ENCODE measurements around the gene SLC43A3. TPM values are rescaled to one million over a fixed set of nuclear protein-coding genes. Genes with fewer than 3 reads are reported as not detected.

Gene SLC43A3
- total RNA-seq, 2 donors from 2014 or later: 23.1 to 30.0 TPM

DNA sequence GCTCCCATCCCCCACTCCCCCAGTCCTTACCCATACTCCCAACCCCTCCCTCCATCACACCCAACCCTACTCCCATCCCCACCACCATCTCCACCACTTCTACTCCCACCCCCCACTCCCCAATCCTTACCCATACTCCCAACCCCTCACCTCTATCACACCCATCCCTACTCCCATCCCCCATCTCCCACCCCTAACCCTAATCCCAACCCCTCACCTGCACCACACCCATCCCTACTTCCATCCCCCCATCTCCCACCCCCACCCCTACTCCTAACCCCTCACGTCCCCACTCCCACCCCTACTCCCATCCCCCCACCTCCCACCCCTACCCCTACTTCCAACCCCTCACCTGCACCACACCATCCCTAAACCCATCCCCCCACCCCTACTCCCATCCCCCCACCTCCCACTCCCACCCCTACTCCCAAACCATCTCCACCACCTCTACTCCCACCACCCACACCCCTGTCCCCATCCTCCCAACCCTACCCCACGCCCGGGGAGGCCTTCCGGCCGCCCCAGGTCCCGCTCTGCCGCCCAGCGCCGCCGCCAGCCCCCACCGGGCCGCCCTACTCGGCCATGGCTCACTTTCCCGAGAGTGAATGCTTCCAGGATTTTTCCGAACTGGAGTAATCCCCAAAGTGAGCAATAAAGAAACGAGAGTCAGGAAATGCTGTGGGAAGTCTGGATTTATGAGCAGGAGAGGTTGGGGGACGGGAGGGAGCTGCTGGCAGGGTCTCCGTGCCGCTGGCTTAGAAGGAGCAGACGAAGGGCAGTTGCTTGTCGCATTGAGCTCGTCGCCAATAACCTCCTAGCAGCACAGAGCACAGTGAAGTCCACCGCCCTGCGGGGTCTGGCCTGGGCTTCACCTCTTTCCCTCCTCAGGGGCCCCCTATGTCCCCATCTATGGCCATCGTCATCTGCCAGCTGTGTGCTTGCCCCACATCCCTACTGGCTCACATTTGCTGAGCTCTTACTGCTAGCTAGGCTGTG, 50.5 kb downstream of the SLC43A3 start:
- H3K36me3 ChIP-seq (replicated peaks in 1 of 2; ENCODE audit: insufficient read depth in 1 of 2, low read depth in 2 of 2): no peaks in the 10 kb centered on the region
- intact Hi-C loops (cut with DNase I): no loop called here
- WGBS, 2 donors: 45 to 55% methylated on average over 13 to 23 of the region's 26 CpGs
- no peaks in the 10 kb centered on the region for H3K4me1 ChIP-seq
- no peak for TF ChIP-seq CTCF (IDR thresholded peaks at IDR 0.05)
- no peak for TF ChIP-seq POLR2A (IDR thresholded peaks at IDR 0.05)
- no peak overlapping the region for H3K27ac ChIP-seq
- ATAC-seq (no peak), DNase-seq (no peak)
- no peak overlapping the region for H3K4me3 ChIP-seq
- no peaks in the 10 kb centered on the region for H3K27me3 ChIP-seq
- no peaks in the 10 kb centered on the region for H3K9me3 ChIP-seq

DNA sequence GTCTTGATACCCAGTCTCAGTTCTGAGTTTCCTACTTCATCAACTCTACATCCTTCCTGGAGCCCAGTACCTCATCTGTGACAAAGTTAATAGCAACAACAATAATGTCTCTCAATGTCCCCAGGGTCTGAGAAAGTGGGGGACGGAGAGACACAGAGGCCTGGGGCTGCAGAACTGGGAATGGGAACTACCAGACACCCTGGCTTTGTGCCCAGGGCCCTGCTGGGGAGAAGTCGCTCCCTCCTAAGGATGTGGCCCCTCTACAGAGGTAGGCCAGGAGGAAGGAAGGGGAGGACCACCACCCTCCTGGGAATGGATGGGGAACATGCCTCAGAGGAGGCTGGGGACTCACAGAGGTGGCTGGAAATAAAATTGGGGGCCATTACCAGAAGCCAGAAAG, 51.4 kb downstream of the SLC43A3 start:
- no peaks in the 10 kb centered on the region for H3K4me1 ChIP-seq
- no peak overlapping the region for H3K4me3 ChIP-seq
- H3K36me3 ChIP-seq (replicated peaks in 1 of 2; ENCODE audit: insufficient read depth in 1 of 2, low read depth in 2 of 2): no peaks in the 10 kb centered on the region
- WGBS, 2 donors: 74 to 78% methylated on average over 2 of the region's 2 CpGs
- DNase-seq: no peak
- H3K27ac ChIP-seq: no peak overlapping the region
- ATAC-seq: no peak
- no peak for TF ChIP-seq CTCF (IDR thresholded peaks at IDR 0.05)
- no peak for TF ChIP-seq POLR2A (IDR thresholded peaks at IDR 0.05)
- no peaks in the 10 kb centered on the region for H3K27me3 ChIP-seq
- H3K9me3 ChIP-seq: no peaks in the 10 kb centered on the region
- intact Hi-C loops (cut with DNase I): no loop called here

- H3K27me3 ChIP-seq: no peaks in the 10 kb centered on the region
- WGBS, 2 donors: 92 to 94% methylated on average over 3 of the region's 3 CpGs
- intact Hi-C loops (cut with DNase I): no loop called here
- H3K4me3 ChIP-seq: no peak overlapping the region
- H3K27ac ChIP-seq: no peak overlapping the region
- no peaks in the 10 kb centered on the region for H3K4me1 ChIP-seq
- ATAC-seq (no peak), DNase-seq (no peak)
- no peaks in the 10 kb centered on the region for H3K9me3 ChIP-seq
- H3K36me3 ChIP-seq (replicated peaks in 1 of 2; ENCODE audit: insufficient read depth in 1 of 2, low read depth in 2 of 2): no peaks in the 10 kb centered on the region
- no peak for TF ChIP-seq CTCF (IDR thresholded peaks at IDR 0.05)
- no peak for TF ChIP-seq POLR2A (IDR thresholded peaks at IDR 0.05)
These were observed 52.0 kb downstream of the SLC43A3 start for GRCh38 chr11:57374966-57375365.

DNA sequence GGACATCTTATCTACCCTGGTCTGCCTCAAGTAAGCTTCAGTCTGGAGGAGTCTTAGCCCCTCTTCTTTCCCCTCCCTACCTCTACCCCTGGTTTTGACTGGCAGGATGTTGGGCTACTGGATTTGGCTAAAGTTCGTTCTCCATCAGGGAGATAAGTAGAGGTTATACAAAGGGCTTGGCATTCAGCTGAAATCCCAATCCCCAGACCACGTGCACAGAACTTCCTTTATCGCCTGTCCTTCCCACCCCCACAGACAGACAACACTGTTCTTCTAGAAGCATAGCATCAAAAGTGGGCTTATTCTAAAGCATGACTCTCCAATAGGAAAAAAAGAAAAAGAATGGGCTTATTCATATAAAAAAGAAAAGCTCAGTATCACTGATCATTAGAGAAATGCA, 53.8 kb downstream of the SLC43A3 start:
- H3K36me3 ChIP-seq (replicated peaks in 1 of 2; ENCODE audit: insufficient read depth in 1 of 2, low read depth in 2 of 2): no peaks in the 10 kb centered on the region
- no peak overlapping the region for H3K27ac ChIP-seq
- 52 to 62% methylated on average over 3 of the region's 3 CpGs for WGBS, 2 donors
- no peak for TF ChIP-seq POLR2A (IDR thresholded peaks at IDR 0.05)
- TF ChIP-seq CTCF (IDR thresholded peaks at IDR 0.05): no peak
- no peak overlapping the region for H3K4me3 ChIP-seq
- no peaks in the 10 kb centered on the region for H3K27me3 ChIP-seq
- no peaks in the 10 kb centered on the region for H3K4me1 ChIP-seq
- ATAC-seq (no peak), DNase-seq (no peak)
- intact Hi-C loops (cut with DNase I): no loop called here
- H3K9me3 ChIP-seq: no peaks in the 10 kb centered on the region

- TF ChIP-seq POLR2A (IDR thresholded peaks at IDR 0.05) (no peak), CTCF (IDR thresholded peaks at IDR 0.05) (no peak)
- no peak for DNase-seq
- H3K4me3 ChIP-seq: no peak overlapping the region
- H3K9me3 ChIP-seq: no peaks in the 10 kb centered on the region
- H3K27ac ChIP-seq: no peak overlapping the region
- intact Hi-C loops (cut with DNase I): no loop called here
- no peaks in the 10 kb centered on the region for H3K36me3 ChIP-seq (replicated peaks in 1 of 2; ENCODE audit: insufficient read depth in 1 of 2, low read depth in 2 of 2)
- no peak for ATAC-seq
- H3K27me3 ChIP-seq: no peaks in the 10 kb centered on the region
- H3K4me1 ChIP-seq: no peaks in the 10 kb centered on the region
These were observed 56.0 kb downstream of the SLC43A3 start for GRCh38 chr11:57370941-57371340.

Data from body of pancreas (tissue), 4 donors.